ENCODE measurements around the gene OPN5.

The OPN5 gene

DNA sequence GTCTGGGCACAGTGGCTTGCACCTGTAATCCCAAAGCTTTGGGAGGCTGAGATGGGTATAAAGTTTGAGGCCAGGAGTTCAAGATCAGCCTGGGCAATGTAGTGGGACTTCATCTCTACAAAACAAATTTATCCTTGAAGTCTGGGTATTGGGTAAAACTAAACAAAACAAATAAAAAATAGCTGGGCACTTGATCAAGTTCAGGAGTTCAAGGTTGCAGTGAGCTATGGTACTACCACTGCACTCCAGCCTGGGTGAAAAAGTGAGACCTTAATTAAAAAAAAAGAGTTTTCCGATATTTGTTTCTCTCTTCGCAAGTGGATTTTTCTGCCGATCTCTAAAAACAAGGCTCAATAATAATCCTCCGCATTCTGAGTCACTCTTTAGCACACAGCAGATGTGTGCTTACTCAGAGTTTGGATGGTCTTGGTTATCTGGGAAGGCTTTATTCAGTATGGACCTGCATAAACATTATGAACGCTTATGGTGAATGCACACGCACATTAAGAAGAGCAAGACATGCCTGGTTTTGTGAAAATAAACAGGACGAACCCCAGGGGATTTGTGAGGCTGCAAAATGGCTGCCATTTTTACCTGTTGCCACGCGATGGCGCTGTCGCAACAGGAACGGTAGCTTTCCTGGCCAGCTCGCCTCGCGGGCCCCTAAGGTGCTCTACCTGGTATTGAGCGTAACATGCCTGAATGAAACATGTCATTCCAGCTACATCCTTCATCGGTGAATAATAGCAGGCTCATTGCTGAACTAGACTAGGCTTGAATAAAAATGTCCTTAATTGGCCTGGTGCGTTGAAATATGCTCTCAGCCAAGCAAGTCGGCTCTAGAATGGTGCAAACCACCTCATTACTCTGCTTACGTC lies 6.0 kb downstream of the OPN5 start:
- DNase-seq (ENCODE audit: low read depth in 4 of 4, low spot score in 1 of 4): peak in 3 of 4 experiments; percentile 9 to 32 (median 26)

DNA sequence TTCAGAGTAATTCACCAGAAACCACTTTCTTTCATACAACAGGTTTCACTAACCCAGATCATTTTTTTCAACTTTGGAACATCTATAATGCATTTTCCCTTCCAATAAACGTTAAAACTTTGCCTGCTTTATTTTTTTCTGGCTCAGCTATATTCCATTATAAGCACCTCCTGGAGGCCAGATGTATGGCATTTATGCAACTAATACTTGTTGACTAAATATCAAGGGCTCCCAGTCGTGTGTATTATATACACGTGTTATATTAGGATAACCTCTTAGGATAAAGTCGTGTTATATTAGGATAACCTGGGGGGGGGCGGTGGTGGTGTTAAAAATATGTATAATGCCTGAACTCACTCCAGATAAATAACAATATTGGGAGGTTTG lies 6.7 kb downstream of the OPN5 start:
- DNase-seq (ENCODE audit: low read depth in 4 of 4, low spot score in 1 of 4): no peak

DNA sequence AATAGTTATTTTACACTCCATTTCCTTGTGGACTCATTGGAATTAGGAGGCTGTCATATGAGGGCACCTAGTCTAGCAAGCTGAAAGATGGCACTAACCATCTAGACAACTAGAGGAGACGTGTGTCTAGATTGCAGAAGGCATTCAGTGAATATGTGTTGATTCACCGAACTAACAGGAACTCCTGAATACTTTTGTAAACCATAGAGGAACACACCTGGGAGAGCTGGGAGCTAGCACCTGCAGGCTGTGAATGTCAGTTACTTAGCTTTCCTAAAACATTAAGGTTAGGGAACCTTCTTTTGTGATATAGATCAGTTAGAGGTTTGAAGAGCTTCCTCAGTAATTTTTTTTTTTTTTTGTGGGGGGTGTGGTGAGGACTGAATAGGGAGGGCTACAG lies 7.7 kb downstream of the OPN5 start:
- DNase-seq (ENCODE audit: low read depth in 4 of 4, low spot score in 1 of 4): no peak

DNA sequence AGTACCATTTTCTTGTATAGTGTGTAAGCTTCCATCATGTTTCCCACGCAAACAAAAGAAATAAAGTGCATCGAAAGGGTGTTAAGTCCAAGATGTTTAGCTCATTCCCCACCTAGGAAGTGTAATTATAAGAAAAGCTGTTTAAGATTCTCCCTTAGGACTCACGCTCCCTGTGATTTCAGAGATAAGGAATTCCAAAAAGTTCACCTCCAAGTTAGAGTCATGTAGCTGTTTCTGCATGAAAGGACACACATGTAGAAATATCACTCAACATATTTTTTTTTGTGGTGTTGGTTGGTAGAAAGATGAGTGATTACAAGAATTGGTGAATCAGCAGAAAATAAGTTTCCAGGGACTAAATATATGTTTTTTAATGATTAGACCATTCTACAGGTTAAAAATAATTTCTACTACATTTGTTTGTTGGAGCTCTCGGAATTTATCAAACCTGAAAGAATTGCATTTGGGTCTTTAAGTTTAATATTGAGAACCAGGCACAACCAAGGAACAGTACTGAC lies 10.4 kb downstream of the OPN5 start:
- no peak for DNase-seq (ENCODE audit: low read depth in 4 of 4, low spot score in 1 of 4)

DNA sequence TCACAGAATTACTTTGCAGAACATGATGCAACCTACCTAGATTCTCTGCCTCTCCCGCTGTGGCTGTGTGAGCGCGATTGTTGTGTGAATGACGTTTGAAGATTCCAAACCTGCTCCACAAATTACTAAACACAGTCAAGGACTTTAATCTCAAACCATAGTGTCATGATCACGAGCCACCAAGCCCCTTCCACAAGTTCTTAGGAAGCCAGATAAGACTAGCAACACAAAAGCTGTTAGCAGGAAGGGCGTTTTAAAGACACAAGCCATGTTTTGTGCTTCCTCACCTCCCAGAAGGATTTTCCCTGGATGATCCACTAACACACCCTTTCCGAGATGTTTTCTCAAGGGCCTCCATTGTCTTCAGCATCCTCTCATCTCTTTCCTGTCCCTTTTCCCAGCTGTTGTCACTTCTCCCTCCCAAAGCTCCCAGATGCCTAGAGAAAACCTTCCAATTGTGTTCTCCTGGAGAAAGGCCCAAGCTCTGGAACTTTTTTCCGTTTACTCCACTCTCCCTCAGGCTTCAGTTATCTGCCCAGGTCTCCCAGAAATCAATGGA lies 12.8 kb downstream of the OPN5 start:
- no peak for DNase-seq (ENCODE audit: low read depth in 4 of 4, low spot score in 1 of 4)

GRCh38 chr6:47801984-47802383 lies 20.2 kb downstream of the OPN5 start:
- no peak for DNase-seq (ENCODE audit: low read depth in 4 of 4, low spot score in 1 of 4)

DNA sequence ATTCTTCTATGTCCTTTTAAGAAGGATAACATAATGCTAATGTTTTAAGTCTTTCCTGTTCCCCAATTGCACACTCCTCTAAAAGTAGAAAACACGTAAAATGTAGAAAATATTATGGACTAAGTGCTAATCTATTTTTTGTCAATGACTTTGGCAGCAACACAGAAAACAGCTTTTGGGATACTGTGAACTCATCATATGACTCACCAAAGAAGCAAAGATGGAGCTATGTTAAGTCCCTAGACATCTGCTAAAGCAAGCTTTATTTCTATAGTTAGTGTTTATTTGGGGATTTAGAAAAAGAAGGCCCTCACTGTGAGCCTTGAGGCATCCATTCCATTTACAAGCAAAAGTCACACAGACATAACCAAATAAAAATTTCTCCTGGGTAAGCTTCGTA lies 23.0 kb downstream of the OPN5 start:
- no peak for DNase-seq (ENCODE audit: low read depth in 4 of 4, low spot score in 1 of 4)

DNA sequence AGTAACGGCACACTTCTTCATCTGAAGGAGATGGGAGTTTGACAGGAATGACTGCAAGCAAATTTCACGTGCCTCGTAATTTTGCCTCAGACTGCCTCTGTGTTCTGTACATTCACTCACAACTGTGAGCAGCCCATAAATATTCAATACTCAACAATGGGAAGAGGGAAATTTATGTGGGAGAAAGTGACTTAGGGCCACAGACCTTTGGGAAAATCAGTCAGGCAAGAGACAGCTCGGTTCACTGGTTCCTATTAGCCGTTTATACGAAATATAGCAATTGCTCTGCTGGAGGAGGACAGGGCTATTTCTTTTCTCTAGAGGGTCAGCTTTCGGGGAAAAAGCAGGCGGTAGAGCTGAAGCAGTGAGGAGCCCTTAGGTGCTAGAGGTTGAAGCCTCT lies 28.0 kb downstream of the OPN5 start:
- DNase-seq (ENCODE audit: low read depth in 4 of 4, low spot score in 1 of 4): no peak

- no peak for DNase-seq (ENCODE audit: low read depth in 4 of 4, low spot score in 1 of 4)
Observed at GRCh38 chr6:47810885-47811284, 29.1 kb downstream of the OPN5 start.

- no peak for DNase-seq (ENCODE audit: low read depth in 4 of 4, low spot score in 1 of 4)
Observed at GRCh38 chr6:47811443-47811842, 29.6 kb downstream of the OPN5 start.

DNA sequence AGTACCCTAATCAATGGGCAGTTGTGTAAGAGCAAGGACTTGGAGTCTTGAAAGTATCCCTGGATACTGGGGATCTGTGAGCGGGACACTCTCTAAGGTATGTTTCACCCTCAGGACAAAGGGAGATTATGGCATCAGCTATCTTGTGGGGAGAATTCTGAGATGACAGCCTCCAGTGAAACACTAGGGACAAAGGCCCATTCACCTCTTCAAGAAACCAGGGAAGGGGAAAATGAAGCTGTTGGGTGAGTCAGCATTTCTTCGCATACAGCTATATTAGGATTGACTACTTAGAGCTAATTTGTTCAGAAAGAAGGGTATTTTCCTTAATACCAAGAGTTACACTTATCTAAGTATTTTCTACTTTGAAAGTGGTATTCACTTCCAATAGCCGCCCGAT lies 35.9 kb downstream of the OPN5 start:
- no peak for DNase-seq (ENCODE audit: low read depth in 4 of 4, low spot score in 1 of 4)

GRCh38 chr6:47819461-47819860 lies 37.6 kb downstream of the OPN5 start:
- DNase-seq (ENCODE audit: low read depth in 4 of 4, low spot score in 1 of 4): no peak

DNA sequence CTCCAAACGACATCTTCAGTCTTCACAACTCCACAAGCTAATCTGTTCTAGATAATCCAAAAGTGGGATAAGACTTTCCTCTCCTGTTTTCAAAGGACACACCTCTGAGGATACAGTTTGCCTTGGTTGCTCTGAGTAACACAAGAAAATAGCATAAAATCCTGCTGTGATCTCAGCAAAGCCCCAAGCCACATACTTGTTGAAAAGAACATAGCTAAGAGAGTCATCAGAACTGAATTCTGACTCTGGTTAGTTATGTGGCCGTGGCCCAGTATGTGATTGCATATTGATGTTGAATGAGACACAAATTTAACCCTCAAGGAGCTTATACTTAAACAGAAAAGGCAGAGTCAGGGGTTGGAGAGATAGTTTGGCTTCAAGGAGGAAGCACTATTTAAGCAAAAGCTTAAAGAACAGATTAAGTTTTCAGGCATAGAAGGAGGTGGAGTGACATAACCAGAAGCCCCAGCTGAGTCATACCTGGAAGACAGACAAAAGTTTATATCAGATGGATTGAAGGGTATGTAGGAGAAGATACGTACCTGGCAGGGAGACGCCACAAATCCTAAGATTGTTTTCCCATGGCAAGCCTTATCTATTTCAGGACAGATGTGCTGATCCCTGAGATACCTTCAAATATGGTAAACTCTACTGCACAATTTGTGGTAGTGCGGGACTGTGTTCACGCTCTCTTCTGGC lies 41.2 kb downstream of the OPN5 start:
- DNase-seq (ENCODE audit: low read depth in 4 of 4, low spot score in 1 of 4): no peak

- DNase-seq (ENCODE audit: low read depth in 4 of 4, low spot score in 1 of 4): no peak
Observed at GRCh38 chr6:47832386-47833100, 50.7 kb downstream of the OPN5 start.

- DNase-seq (ENCODE audit: low read depth in 4 of 4, low spot score in 1 of 4): no peak
Observed at GRCh38 chr6:47834196-47834595, 52.4 kb downstream of the OPN5 start.

- DNase-seq (ENCODE audit: low read depth in 4 of 4, low spot score in 1 of 4): no peak
Observed at GRCh38 chr6:47836046-47836445, 54.2 kb downstream of the OPN5 start.

GRCh38 chr6:47836639-47837038 lies 54.8 kb downstream of the OPN5 start:
- DNase-seq (ENCODE audit: low read depth in 4 of 4, low spot score in 1 of 4): no peak

GRCh38 chr6:47839645-47840044 lies 57.8 kb downstream of the OPN5 start:
- DNase-seq (ENCODE audit: low read depth in 4 of 4, low spot score in 1 of 4): no peak

DNA sequence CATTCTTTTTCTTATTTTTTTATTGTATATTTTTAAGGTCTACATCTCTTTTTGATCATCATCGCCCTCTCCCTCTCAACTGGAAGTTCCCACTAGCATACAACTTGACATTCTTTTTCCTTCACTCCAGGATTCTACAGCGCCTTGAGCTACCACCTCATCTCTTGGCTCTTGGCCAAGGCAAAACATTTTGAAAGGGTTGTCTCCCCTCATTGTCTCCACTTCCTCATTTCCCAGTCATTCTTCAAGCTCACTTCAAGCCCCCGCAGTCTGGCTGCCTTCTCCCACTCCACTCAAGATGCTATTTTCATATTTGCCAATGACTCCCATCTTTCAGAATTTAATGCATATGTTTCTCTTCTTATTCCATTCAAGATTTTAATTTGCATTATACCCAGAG lies 63.0 kb downstream of the OPN5 start:
- no peak for DNase-seq (ENCODE audit: low read depth in 4 of 4, low spot score in 1 of 4)

- DNase-seq (ENCODE audit: low read depth in 4 of 4, low spot score in 1 of 4): no peak
Observed at GRCh38 chr6:47846752-47847151, 64.9 kb downstream of the OPN5 start.

DNA sequence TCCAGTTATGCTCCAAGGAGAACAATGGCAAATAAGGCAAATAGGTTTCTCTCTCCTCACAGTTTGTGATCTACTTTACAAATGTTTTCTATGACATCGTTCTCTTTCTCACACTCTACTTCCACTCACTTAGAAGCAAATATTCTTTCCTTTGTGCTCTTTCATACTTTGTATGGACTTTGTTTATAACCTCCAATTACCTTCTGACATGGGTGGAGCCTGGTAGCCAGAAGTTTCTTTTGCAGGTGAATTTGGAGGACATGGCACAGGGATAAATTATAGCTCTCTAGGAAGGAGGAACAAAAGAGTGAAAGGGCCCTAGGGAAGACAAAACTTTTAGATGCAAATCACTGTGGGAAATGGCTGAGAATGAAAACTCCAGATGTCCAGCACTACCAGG lies 69.3 kb downstream of the OPN5 start:
- DNase-seq (ENCODE audit: low read depth in 4 of 4, low spot score in 1 of 4): no peak
